GM18868 (cell line): ENCODE results near the gene FAM117A.
A peak's percentile ranks its signal among the peaks of the same experiment; 100 is the strongest.

Experiments used
- ATAC-seq: cut with Tn5 transposase; IDR thresholded peaks from one replicate; pipeline ENCODE4 v1.9.1; 2021; ENCODE audit warnings: mild to moderate bottlenecking, moderate library complexity; ENCODE audit not compliant: unreplicated experiment

FAM117A gene

GRCh38 chr17:49715216-49715615, 48.7 kb downstream of the FAM117A start:
- ATAC-seq, result no peak

DNA sequence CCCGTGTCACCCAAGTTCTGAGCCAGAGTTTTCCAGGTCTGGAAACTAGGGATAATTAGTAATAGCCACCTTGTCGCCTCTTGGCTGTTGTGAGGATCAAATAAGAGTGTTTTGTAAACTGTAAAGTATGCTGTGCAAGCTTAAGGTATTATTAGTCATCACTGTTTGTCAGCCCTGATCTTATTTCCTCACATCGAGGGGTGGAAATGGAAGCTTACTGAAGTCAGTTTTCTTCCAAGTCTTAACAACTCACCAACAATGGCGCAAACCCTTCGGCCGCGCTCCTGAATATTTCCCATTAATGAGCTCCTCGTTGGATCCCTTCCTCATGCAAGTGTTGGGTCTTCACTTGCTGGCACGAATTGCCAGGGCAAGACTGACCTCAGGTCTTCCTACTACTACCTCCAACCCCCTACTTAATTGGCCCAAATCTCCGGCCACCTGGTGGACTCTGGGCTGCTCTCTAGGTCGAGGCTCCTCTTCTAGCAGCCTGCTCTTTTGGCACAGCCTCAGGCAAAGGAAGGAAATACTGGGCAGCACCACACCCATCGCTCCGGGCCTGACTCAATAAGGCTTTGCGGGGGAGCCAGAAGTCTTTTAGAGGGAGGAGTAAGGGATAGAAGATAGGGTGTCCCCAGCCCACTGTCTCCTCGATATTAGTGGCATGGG, 55.3 kb downstream of the FAM117A start:
- ATAC-seq, result no peak

DNA sequence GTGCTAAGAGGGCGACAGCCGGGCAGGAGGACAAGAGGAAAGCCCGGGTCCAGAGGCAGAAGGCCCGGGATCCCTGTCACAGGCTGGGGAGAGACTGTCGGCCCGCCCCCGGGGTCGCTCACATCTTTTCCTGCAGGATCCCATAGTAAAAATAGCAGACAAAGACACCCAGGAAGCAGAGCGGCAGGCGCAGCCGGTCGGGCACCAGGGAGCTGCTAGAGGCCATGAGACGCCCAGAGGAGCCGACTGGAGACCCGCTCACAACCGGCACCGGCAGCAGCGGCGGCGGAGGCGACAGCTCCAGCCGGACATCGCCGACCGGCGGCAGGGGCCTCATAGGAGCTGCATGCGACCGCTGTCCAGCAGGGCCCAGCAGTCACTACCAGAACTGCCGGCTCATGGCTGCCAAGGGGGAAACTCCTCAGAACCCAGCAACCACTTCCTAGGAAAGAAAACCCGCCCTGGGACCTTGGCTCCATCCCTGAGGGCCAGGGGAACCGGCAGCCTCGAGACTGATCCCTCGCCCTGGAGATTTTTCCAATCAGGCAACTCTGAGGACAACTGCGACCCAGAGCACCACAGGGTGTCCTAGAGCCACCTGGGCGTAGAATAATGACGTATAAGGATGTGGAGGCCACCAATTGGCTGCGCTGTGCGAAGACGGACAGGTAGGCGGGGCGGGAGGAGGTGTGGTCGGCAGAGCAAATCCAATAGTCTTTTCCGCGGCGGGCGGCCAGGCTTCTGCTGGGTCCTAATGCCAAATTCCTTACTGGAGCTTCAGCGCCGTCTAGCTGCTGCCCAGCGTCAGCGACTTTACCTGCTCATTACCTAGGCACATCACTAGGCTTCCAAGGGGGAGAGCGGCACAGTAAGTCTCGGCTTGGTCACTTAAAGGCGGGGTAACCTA, 56.1 kb downstream of the FAM117A start, which contains the start of gene SLC35B1:
Gene SLC35B1 (minus strand): TSS at position 357 of the 907 bp plus-strand sequence. CDS start 131 bp downstream, at position 226.
- peak; percentile 88 for ATAC-seq

GRCh38 chr17:49707246-49707607, 56.7 kb downstream of the FAM117A start:
- no peak for ATAC-seq

DNA sequence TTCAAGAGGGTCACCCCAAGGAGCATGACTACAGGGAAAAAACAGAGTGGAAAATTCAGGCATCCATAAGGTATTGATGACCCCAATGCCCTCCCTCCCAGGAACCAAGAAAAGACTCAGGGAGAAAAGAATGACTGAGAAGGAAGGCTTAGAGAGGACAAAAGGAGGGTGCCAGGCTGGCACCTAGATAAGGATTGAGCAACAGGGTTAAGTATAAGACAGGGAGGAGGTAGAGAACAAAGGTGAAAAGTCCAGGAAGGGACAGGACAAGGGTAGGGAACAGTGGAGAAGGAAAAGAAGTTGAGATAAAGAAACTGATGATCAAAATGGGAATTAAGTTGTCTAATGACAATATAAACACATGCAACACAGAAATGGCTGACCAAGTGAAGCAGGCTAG, 58.7 kb downstream of the FAM117A start:
- ATAC-seq, result no peak

DNA sequence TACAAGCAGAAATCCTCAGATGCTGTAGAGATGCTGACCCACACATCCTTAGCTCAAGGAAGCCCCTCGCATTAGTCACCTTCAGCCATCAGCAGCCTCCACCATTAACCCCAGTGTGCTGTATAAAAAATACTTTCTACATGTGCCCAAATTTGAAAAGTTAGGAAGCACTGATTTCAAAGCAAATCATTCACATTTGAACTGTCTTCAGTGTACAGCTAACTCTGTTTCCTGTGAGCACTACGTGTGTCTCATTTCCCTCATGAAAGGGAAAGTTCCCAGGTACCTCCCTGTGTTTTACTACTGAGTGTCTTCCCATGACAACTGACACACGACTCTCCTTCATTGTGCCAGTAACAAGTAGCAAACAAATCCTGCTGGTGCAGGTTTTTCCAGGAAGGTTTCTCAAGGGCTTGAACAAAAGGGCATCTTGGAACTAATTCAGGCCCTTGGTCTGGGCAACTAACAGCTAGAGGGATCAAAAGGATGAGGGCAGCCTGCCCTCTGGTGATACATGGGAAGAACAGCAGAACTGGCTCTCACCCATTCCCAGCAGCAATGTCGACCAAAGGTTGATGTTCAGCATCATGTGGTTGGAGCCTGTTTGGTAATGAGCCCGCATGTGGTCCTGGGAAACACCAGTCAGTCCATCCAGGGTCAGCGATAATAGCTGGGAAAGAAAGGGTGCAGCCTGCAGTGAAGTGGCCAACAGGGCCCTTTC, 60.2 kb downstream of the FAM117A start:
- no peak for ATAC-seq

DNA sequence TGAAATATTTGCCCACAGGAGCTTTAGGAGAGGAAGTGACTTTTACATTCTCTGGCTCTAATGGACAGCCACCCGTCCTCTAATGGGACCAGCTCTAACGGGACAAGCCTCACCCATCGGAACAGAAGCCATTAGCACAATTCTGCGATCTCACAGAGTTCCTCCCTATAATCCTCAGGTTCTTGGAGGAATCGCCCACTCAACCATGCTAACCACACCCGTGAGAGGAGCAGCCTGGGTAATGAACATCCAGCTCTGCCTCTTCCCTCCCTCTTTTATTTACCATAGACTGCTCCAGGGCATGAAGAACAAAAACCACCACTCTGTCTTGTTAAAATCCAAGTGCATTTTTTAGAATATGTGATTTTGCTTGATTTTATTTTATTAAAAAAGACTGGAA, 63.0 kb downstream of the FAM117A start:
- ATAC-seq, result no peak

DNA sequence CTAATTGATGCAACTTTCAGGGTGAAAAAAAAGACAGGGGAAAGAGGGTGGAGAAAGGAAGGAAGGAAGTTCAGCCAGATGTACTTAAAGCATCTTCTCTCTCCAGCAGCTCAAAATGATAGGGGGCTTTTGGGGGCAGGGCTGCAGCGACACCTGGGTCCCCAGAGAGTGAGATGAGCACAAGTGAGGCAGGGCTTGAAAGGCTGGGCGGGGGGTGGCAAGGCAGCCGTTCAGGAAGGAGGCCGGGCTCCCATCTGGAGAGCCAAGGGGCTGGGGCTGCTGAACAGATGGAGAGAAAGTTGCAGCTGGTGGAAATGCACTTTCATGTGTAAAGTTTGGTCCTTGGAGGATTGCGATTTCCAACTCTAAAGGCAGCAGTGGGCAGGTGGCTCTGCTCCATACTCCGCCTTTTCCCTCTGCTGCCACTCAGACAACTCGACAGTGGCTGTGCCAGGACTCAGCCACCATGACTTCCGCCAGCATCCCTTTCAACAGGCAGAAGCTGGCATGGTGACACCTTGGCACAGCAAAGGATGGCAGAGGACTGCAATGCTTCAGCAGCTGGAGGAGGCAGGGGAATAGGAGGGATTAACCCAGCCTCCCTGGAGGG, 63.9 kb downstream of the FAM117A start:
- no peak for ATAC-seq

- ATAC-seq, result no peak
Measured at GRCh38 chr17:49698005-49698404, 65.9 kb downstream of the FAM117A start.

DNA sequence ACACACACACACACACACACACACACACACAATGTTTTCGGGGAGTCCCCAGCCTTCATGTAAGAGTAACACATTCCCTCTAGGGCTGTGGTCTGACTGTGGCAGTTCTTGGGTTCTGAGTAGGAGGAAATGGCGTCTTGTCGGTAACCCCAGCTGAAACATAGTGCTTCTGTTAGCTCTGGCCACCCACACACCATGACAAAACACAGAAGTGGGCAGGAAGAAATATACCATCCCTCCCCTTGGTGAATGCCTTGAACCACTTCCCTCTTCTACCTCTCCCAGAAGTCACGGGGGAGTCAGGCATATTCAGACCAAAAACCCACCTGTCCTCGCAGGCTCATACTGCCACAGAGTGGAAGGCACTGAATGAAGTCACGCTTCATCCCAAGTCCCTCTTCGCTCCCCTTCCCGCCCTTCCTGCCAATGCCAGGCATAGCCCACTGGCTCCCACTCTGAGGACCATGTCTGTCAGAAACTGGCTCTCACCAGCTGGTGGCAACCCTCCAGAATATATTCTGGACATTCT, 67.6 kb downstream of the FAM117A start:
- peak; percentile 72 for ATAC-seq

- no peak for ATAC-seq
Measured at GRCh38 chr17:49695698-49696232, 68.2 kb downstream of the FAM117A start.

DNA sequence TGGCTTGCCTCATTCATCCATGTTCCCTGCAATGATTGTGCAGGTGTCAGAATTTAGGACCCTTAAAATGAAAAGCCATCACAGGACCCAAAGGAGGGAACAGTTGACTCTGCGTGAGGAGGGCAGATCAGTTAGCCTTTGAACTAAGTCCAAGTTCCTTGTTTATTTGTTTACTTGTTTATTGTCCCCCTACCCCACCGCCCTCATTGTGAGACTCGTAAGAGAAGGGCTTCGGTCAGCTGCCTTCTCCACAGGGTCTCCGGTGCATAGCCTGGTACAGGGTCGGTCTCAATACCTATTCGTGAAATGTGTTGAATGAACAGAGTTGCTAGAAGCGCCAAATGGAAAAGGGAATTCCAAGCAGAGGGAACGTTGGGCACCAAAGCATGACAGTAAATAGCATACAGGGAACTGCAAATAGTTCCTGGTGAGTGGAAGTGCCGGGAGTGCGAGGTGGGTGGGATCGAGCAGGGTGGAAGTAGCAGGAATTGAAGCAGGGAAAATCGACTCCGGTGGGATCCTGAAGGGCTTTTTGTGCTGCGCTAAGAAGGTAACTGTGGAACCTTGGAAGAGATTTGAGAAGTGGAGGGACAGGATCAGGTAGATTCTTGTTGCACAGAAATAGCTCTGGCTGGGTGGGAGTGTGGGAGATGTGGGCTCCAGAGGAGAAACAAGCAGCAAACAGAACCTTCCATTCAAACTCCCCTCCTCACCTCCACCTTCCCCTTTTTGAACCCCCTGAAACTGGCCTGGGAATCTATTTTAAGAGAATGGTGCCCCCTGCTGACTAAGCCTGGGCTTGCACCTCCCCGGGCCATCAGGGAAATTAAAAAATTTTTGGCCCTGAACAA, 68.9 kb downstream of the FAM117A start:
- ATAC-seq, result no peak

DNA sequence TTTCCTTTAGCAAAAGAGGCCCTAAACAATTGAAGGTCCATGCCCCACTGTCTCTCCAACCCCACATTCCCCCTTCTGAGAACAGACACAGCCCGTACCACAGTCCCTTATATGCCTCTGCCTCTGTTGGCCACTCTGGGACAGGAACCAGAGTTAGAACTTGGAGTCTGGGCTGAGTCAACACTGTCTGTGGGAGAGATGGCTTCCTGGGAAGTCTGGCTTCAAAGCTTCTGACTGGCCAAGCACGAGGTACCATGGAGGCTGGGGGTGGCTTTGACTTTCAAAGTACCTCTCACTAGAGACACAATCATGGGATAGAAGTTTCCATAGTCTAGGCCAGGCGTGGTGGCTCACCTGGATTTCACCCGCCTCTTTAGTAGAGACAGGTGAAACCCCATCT, 71.2 kb downstream of the FAM117A start:
- no peak for ATAC-seq

DNA sequence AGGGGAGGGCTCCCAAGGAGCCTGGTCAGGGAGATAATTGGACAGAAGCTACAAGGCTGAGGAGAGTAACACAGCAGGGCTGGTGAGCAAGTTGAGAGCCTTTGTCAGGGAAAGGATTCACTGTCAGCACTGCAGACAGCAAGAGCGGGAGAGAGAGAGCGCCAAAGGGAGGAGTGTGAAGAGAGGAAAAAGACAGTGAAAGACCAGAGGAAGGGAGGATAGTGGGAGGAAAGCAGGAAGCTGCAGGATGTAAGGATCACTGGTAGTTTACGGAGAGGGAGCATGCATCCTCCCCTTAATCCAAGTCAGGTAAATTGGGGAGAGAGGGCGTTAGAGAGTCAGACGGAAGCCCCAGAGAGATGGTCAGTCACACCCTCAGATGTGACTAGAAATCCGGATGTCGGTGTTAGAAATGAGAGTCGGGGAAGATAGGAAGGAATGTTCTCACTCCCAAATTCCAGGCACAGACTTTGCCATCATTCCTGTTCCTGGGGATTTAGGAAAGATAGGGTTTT, 72.2 kb downstream of the FAM117A start:
- no peak for ATAC-seq

- ATAC-seq, result no peak
Measured at GRCh38 chr17:49691086-49691676, 72.8 kb downstream of the FAM117A start.

GRCh38 chr17:49690256-49690655, 73.7 kb downstream of the FAM117A start:
- no peak for ATAC-seq

DNA sequence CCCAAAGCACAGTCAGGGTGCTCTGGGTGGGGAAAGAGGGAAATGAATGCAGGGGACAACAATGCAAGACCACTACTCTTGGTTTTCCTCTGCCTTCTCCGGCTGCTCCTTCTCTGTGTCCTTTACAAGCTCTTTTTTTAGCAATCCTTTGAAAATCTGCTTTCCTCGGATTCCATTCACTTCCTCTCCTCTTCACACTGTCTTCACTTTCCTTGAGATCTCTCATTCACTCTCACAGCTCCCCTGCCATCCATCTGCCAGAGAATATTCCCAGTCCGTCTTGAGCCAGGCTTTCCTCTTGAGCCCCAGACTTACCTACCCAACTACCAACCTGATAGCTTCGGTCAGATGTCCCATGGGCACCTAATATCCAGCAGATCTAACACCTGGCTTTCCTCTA, 75.1 kb downstream of the FAM117A start:
- ATAC-seq, result no peak

DNA sequence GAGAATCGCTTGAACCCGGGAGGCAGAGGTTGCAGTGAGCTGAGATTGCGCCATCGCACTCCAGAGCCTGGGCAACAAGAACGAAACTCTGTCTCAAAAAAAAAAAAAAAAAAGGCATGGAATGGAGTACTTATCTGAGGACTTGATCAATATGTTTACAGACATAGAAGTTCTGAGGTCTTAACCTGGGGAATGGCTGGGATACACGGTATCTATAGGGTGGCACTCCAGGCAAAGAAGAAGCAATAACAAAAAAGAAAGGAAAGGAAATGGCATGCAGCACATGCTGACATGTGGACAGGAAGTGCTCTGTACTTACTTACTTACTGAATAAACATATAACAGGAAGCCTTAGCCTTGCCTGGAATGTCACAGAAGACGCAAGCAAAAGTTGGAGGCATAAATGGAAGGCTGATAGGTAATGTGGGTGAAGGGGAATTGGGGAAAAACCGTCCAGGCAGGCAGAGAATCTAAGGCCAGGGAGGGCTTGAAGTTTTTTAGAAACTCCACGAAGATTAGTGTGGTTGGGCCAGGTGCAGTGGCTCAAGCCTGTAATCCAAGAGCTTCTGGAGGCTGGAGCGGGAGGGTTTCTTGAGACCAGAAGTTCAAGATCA, 75.9 kb downstream of the FAM117A start:
- ATAC-seq, result no peak
